GM06990 (cell line): Measurements from ENCODE around the gene CCNF.
A peak's percentile ranks its signal among the peaks of the same experiment; 100 is the strongest.

Experiments used
- DNase-seq: peaks from one replicate; pipeline ENCODE4 v3.0.0-alpha.2; 2011; ENCODE audit not compliant: insufficient read length; ENCODE audit errors: extremely low read depth
- H3K27me3 ChIP-seq: replicated peaks from 2 replicates; pipeline ENCODE4 v1.6.0; 2011; ENCODE audit warnings: low read length; ENCODE audit not compliant: control insufficient read depth, insufficient read depth
- H3K36me3 ChIP-seq: 2 replicates; pipeline ENCODE4 v1.5.1; 2011; ENCODE audit warnings: low read length; ENCODE audit not compliant: control insufficient read depth, insufficient read depth
- H3K4me3 ChIP-seq: replicated peaks from 2 replicates; pipeline ENCODE4 v1.5.1; 2011; ENCODE audit warnings: low read depth, mild to moderate bottlenecking, control low read depth, low read length
- CTCF ChIP-seq: IDR thresholded peaks from 2 replicates; pipeline ENCODE4 v1.5.1; 2011; ENCODE audit warnings: low read length, control low read depth, mild to moderate bottlenecking, inconsistent platforms; ENCODE audit not compliant: insufficient read depth, poor library complexity, severe bottlenecking

Gene CCNF

GRCh38 chr16:2473999-2474876 is 45.0 kb downstream of the CCNF start:
- Histone ChIP-seq H3K36me3 (no peaks in the 10 kb centered on the region), H3K4me3 (peak overlapping the region; percentile 78), H3K27me3 (no peaks in the 10 kb centered on the region; the same call in 1 of the 2 replicates)
- peak; percentile 77 for DNase-seq
- TF ChIP-seq CTCF: no peak

GRCh38 chr16:2474877-2475412 is 45.7 kb downstream of the CCNF start, which contains the start of gene TBC1D24:
TBC1D24 (plus strand) TSS chr16:2475127; CDS start chr16:2496149, 21,022 bp downstream.
- H3K27me3 ChIP-seq: no peaks in the 10 kb centered on the region; the same call in 1 of the 2 replicates
- DNase-seq: peak; percentile 89
- H3K36me3 ChIP-seq: no peaks in the 10 kb centered on the region
- TF ChIP-seq CTCF: no peak
- peak within 1 kb of the TSS; percentile 78 for H3K4me3 ChIP-seq

- H3K36me3 ChIP-seq: no peaks in the 10 kb centered on the region
- no peak for TF ChIP-seq CTCF
- no peaks in the 10 kb centered on the region; the same call in 1 of the 2 replicates for H3K27me3 ChIP-seq
- peak overlapping the region; percentile 65 for H3K4me3 ChIP-seq
- DNase-seq: no peak
Measured at GRCh38 chr16:2475413-2476344, 46.4 kb downstream of the CCNF start.

GRCh38 chr16:2476345-2476720 is 47.1 kb downstream of the CCNF start:
- H3K36me3 ChIP-seq: no peaks in the 10 kb centered on the region
- no peak for TF ChIP-seq CTCF
- no peak for DNase-seq
- H3K4me3 ChIP-seq: no peak overlapping the region
- H3K27me3 ChIP-seq: no peaks in the 10 kb centered on the region; the same call in 1 of the 2 replicates

GRCh38 chr16:2476741-2477140 is 47.5 kb downstream of the CCNF start:
- DNase-seq: no peak
- Histone ChIP-seq H3K36me3 (no peaks in the 10 kb centered on the region), H3K27me3 (no peaks in the 10 kb centered on the region; the same call in 1 of the 2 replicates), H3K4me3 (no peak overlapping the region)
- TF ChIP-seq CTCF: no peak
